ENCODE data around the gene SLC26A9.

SLC26A9 gene

GRCh38 chr1:205926213-205926612, 17.0 kb downstream of the SLC26A9 start:
- no peak for TF ChIP-seq CTCF (IDR thresholded peaks at IDR 0.05; ENCODE audit: extremely low read depth, missing control alignments)
- DNase-seq (ENCODE audit: low spot score) = no peak

GRCh38 chr1:205925736-205926135, 17.5 kb downstream of the SLC26A9 start:
- no peak for DNase-seq (ENCODE audit: low spot score)
- no peak for TF ChIP-seq CTCF (IDR thresholded peaks at IDR 0.05; ENCODE audit: extremely low read depth, missing control alignments)

- DNase-seq (ENCODE audit: low spot score) = no peak
- no peak for TF ChIP-seq CTCF (IDR thresholded peaks at IDR 0.05; ENCODE audit: extremely low read depth, missing control alignments)
These were observed 18.8 kb downstream of the SLC26A9 start for GRCh38 chr1:205924460-205924790.

- no peak for DNase-seq (ENCODE audit: low spot score)
- TF ChIP-seq CTCF (IDR thresholded peaks at IDR 0.05; ENCODE audit: extremely low read depth, missing control alignments) = no peak
These were observed 19.4 kb downstream of the SLC26A9 start for GRCh38 chr1:205923651-205924459.

GRCh38 chr1:205922806-205923205, 20.4 kb downstream of the SLC26A9 start:
- TF ChIP-seq CTCF (IDR thresholded peaks at IDR 0.05; ENCODE audit: extremely low read depth, missing control alignments) = no peak
- DNase-seq (ENCODE audit: low spot score) = no peak

GRCh38 chr1:205922314-205922713, 20.9 kb downstream of the SLC26A9 start:
- TF ChIP-seq CTCF (IDR thresholded peaks at IDR 0.05; ENCODE audit: extremely low read depth, missing control alignments) = no peak

GRCh38 chr1:205921570-205921909, 21.7 kb downstream of the SLC26A9 start:
- no peak for TF ChIP-seq CTCF (IDR thresholded peaks at IDR 0.05; ENCODE audit: extremely low read depth, missing control alignments)
- DNase-seq (ENCODE audit: low spot score) = no peak

More at GRCh38 chr1:205922314-205922713, 20.9 kb downstream of the SLC26A9 start:
- no peak for DNase-seq (ENCODE audit: low spot score)
